Stomach smooth muscle (tissue), 2 donors: ENCODE results near the gene GSG1L.

Experiments used
- H3K27ac ChIP-seq: one replicate; pipeline ENCODE4 v1.7.0; 2013; ENCODE audit warnings: mild to moderate bottlenecking, low read length, inconsistent platforms
- H3K27me3 ChIP-seq, 2 donors: one replicate each; pipeline ENCODE4 v1.7.0; 2013; ENCODE audit warnings: low read length in 2 of 2; ENCODE audit not compliant: insufficient read depth in 2 of 2, control insufficient read depth in 1 of 2
- H3K36me3 ChIP-seq, 2 donors: one replicate each; pipeline ENCODE4 v1.7.0; 2013; ENCODE audit warnings: low read length in 2 of 2; ENCODE audit not compliant: control insufficient read depth in 2 of 2, insufficient read depth in 2 of 2
- H3K4me1 ChIP-seq: one replicate; pipeline ENCODE4 v1.7.0; 2013; ENCODE audit warnings: low read length; ENCODE audit not compliant: control insufficient read depth, insufficient read depth
- H3K4me3 ChIP-seq, 2 donors: one replicate each; pipeline ENCODE4 v1.7.0; 2013; ENCODE audit warnings: low read length in 2 of 2
- H3K9ac ChIP-seq, 2 donors: one replicate each; pipeline ENCODE4 v1.7.0; 2013; ENCODE audit warnings: low read length in 2 of 2, mild to moderate bottlenecking in 1 of 2
- H3K9me3 ChIP-seq, 2 donors: one replicate each; pipeline ENCODE4 v1.7.0; 2013; ENCODE audit warnings: low read length in 2 of 2; ENCODE audit not compliant: control insufficient read depth in 2 of 2
- donor health status: healthy.
- donor health status: Pancreatic carcinoma.

The GSG1L gene

GRCh38 chr16:27869411-27869810 is 194.1 kb downstream of the GSG1L start:
- H3K9me3 ChIP-seq, result peaks cover under 1 to 16% of the 10 kb centered on the region in 2 donors
- no peak overlapping the region for H3K9ac ChIP-seq
- no peaks in the 10 kb centered on the region for H3K27me3 ChIP-seq
- H3K4me1 ChIP-seq, result no peaks in the 10 kb centered on the region
- no peaks in the 10 kb centered on the region for H3K36me3 ChIP-seq
- no peak overlapping the region for H3K4me3 ChIP-seq
- no peak overlapping the region for H3K27ac ChIP-seq

- Histone ChIP-seq H3K9me3 (peaks cover 6 to 24% of the 10 kb centered on the region in 2 donors), H3K9ac (no peak overlapping the region), H3K36me3 (no peaks in the 10 kb centered on the region), H3K27ac (no peak overlapping the region), H3K4me3 (no peak overlapping the region), H3K4me1 (no peaks in the 10 kb centered on the region), H3K27me3 (no peaks in the 10 kb centered on the region)
These were observed 195.3 kb downstream of the GSG1L start for GRCh38 chr16:27868180-27868579.

- Histone ChIP-seq H3K9ac (no peak overlapping the region), H3K9me3 (peaks cover 6 to 28% of the 10 kb centered on the region in 2 donors), H3K27me3 (no peaks in the 10 kb centered on the region)
These were observed 196.1 kb downstream of the GSG1L start for GRCh38 chr16:27867122-27868110.

DNA sequence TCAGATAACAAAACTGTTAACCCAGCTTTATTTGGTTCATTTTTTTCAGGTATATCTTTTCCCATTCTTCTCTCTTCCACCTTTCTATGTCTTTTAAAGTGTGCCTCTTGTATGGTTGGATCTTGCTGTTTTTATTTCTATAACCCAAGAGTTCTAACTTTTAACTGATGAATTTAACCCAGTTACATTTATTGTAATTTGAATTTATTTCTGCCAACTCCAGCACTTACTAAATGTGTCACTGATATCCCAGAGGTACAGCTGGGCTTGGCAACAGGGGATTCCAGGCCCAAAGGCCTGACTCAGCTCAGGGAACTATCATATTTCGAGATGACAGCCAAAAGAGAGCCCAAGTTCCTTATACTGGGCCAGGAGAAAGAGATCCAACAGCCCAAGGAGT is 200.1 kb downstream of the GSG1L start:
- Histone ChIP-seq H3K27me3 (no peaks in the 10 kb centered on the region), H3K4me3 (no peak overlapping the region), H3K9me3 (peaks cover 10 to 38% of the 10 kb centered on the region in 2 donors), H3K4me1 (no peaks in the 10 kb centered on the region), H3K9ac (no peak overlapping the region), H3K36me3 (no peaks in the 10 kb centered on the region), H3K27ac (no peak overlapping the region)

More at GRCh38 chr16:27867122-27868110, 196.1 kb downstream of the GSG1L start:
- Histone ChIP-seq H3K27ac (no peak overlapping the region), H3K36me3 (no peaks in the 10 kb centered on the region), H3K4me3 (no peak overlapping the region), H3K4me1 (no peaks in the 10 kb centered on the region)

- Histone ChIP-seq H3K4me1 (no peaks in the 10 kb centered on the region), H3K4me3 (no peak overlapping the region), H3K9ac (no peak overlapping the region), H3K27ac (no peak overlapping the region), H3K9me3 (peaks cover 10 to 38% of the 10 kb centered on the region in 2 donors), H3K27me3 (no peaks in the 10 kb centered on the region), H3K36me3 (no peaks in the 10 kb centered on the region)
These were observed 200.6 kb downstream of the GSG1L start for GRCh38 chr16:27862953-27863352.

DNA sequence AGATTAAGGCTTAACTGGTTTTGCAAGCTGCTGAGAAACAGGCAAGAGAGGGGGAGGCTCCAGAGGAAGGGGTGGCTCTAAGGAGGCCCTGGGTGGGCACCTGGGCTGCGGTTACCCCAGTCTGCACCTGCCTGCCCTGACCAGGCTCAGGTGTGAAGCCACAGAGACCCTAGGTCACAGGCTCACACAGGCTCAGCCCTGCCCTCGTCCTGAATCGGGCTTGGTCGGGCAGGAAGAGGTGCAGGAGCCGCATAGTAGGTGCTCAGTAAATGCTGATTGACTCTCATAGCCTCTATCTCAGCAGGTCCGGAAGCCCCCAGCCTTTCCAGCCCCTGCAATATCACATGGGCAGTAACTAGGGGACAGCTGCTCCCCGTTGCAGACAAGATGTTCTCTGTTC is 203.4 kb downstream of the GSG1L start:
- Histone ChIP-seq H3K9me3 (peaks cover 10 to 29% of the 10 kb centered on the region in 2 donors), H3K27ac (no peak overlapping the region), H3K4me3 (no peak overlapping the region), H3K4me1 (no peaks in the 10 kb centered on the region), H3K36me3 (no peaks in the 10 kb centered on the region), H3K9ac (no peak overlapping the region), H3K27me3 (no peaks in the 10 kb centered on the region)

DNA sequence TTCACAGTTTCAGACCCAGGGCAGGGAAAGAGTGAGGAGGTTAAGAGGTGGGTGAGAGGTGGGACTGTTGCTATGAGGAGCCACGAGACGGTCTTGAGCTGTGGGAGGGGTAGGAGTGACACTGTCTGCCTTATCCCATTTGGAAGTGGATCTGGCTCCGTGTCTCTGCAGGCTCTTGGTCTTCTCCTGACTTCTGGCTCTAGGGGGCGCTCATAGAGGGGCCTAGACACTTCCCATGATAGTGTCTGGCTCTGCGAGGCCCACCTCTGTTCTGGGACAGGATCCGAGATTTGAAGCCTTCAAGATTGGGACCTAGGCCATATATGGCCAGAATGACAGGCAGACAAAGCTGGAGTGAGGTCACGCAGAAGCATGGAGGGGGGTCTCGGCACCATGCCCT is 204.5 kb downstream of the GSG1L start:
- Histone ChIP-seq H3K36me3 (no peaks in the 10 kb centered on the region), H3K4me1 (no peaks in the 10 kb centered on the region), H3K9me3 (peaks cover 8 to 19% of the 10 kb centered on the region in 2 donors), H3K4me3 (no peak overlapping the region), H3K9ac (no peak overlapping the region), H3K27ac (no peak overlapping the region), H3K27me3 (no peaks in the 10 kb centered on the region)

- H3K4me3 ChIP-seq, result no peak overlapping the region
- H3K27me3 ChIP-seq, result peaks cover 0 to 6% of the 10 kb centered on the region in 2 donors
- no peak overlapping the region for H3K27ac ChIP-seq
- H3K9me3 ChIP-seq, result no peaks in the 10 kb centered on the region
- H3K36me3 ChIP-seq, result no peaks in the 10 kb centered on the region
- H3K9ac ChIP-seq, result no peak overlapping the region
- no peaks in the 10 kb centered on the region for H3K4me1 ChIP-seq
These were observed 209.9 kb downstream of the GSG1L start for GRCh38 chr16:27853651-27854050.

DNA sequence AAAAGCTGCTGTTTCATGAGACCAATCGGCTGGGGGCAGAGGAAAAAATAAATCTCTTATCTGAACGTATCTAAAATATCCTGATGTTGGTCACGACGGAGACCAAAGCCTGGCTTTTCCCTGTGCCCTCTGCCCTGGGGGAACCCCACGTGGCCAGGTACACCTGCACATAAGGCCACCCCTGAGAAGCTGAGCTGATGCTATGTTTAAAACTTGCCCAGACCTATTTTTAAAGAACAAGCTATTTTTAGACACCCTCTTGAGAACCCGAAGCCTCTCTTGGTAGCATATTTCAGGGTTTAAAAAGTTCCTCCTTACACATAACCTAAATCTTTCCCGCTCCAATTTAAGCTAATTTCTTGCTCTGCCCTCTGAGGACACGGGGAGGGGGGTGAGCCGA is 210.4 kb downstream of the GSG1L start:
- Histone ChIP-seq H3K4me1 (no peaks in the 10 kb centered on the region), H3K36me3 (no peaks in the 10 kb centered on the region), H3K27ac (no peak overlapping the region), H3K9me3 (no peaks in the 10 kb centered on the region), H3K27me3 (peaks cover 0 to 6% of the 10 kb centered on the region in 2 donors), H3K9ac (no peak overlapping the region), H3K4me3 (no peak overlapping the region)

DNA sequence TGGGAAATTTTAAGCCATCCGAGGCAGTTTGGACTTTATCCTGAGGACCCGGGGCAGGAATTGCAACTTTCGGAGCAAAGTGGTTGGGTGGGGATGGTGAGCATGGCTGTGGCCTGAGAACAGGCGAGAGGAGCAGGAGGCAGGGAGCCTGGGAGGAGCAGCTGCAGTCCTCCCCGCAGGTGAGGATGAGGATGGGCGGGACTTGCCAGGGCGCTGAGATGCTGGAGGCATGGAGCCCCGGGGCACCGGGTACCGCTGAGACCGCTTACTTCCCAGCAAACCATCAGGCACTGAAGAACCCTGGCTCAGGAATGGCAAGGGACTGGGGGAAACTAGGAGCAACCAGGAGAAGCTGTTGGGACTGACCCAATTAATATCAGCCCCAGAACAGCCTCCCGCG is 210.8 kb downstream of the GSG1L start:
- Histone ChIP-seq H3K27me3 (peaks cover 0 to 6% of the 10 kb centered on the region in 2 donors), H3K4me3 (no peak overlapping the region), H3K4me1 (no peaks in the 10 kb centered on the region), H3K36me3 (no peaks in the 10 kb centered on the region), H3K9ac (no peak overlapping the region), H3K27ac (no peak overlapping the region), H3K9me3 (no peaks in the 10 kb centered on the region)

DNA sequence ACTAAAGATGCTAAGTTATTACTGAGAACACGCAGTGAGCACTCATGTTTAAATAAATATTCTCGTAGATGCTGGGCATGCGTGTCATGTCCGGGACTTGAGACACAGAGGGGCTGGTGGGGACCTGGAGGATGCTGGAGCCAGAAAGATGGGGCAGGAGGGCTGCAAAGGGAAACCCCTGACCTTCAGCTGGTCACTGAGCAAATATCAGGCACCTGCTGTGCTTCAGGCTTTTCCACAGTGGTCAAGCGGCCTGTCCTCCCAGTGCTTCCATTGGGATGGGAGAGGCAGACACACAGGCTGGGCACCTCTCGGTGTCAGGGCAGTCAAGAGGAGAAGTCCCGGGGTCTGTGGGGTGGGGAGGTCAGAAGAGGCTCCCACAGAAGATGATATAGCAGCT is 211.4 kb downstream of the GSG1L start:
- no peak overlapping the region for H3K27ac ChIP-seq
- no peaks in the 10 kb centered on the region for H3K9me3 ChIP-seq
- no peaks in the 10 kb centered on the region for H3K4me1 ChIP-seq
- peaks cover 0 to 6% of the 10 kb centered on the region in 2 donors for H3K27me3 ChIP-seq
- H3K9ac ChIP-seq, result no peak overlapping the region
- no peak overlapping the region for H3K4me3 ChIP-seq
- H3K36me3 ChIP-seq, result no peaks in the 10 kb centered on the region
